ENCODE measurements around the gene NCAM1.

NCAM1 gene

DNA sequence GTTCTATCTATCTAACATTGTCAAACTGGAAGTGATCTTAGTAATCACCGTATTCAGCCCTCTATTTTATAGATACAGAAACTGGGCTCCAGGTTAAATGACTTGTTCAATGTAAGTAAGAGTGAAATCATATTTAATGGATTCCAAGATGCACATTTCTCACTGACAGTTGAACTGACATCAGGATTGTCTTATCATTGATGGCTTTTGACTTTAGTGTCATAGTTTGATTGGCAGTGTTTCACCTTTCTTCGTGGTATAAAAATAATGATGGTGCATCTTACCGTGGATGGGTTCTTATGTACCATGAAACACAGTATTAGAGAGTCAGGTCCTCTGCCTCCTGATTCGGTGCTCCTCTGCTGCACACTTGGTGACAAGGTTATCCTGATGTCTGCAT, 123.1 kb downstream of the NCAM1 start:
- no peak for DNase-seq (ENCODE audit: extremely low spot score)
- ChIA-PET CTCF (no interaction called here), POLR2A (no interaction called here)
- TF ChIP-seq, protein P1, sequence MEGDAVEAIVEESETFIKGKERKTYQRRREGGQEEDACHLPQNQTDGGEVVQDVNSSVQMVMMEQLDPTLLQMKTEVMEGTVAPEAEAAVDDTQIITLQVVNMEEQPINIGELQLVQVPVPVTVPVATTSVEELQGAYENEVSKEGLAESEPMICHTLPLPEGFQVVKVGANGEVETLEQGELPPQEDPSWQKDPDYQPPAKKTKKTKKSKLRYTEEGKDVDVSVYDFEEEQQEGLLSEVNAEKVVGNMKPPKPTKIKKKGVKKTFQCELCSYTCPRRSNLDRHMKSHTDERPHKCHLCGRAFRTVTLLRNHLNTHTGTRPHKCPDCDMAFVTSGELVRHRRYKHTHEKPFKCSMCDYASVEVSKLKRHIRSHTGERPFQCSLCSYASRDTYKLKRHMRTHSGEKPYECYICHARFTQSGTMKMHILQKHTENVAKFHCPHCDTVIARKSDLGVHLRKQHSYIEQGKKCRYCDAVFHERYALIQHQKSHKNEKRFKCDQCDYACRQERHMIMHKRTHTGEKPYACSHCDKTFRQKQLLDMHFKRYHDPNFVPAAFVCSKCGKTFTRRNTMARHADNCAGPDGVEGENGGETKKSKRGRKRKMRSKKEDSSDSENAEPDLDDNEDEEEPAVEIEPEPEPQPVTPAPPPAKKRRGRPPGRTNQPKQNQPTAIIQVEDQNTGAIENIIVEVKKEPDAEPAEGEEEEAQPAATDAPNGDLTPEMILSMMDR (IDR thresholded peaks at IDR 0.05; ENCODE audit: control extremely low read depth, extremely low read depth, low read depth, missing control alignments), result no peak

DNA sequence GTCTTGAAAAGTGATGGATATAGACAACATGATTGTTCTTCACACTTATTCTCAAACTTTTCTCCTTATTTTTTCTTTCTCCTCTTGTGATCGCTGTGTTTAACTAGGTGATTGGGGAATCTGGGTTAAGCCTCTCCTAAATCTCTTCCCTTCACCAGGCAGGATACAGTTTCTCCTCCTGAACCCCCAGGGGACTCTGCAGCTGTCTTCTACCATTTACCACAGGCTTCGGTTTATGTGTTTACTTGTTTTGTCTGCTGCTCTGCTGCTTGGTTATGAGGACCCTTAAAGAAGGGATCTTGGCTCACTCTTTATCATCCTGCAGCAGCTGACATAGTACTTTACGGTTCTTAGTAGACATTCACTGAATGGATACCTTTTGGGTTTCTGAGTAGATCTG, 124.2 kb downstream of the NCAM1 start:
- POLR2A ChIA-PET, result no interaction called here
- CTCF ChIA-PET, result no interaction called here
- DNase-seq (ENCODE audit: extremely low spot score), result no peak

DNA sequence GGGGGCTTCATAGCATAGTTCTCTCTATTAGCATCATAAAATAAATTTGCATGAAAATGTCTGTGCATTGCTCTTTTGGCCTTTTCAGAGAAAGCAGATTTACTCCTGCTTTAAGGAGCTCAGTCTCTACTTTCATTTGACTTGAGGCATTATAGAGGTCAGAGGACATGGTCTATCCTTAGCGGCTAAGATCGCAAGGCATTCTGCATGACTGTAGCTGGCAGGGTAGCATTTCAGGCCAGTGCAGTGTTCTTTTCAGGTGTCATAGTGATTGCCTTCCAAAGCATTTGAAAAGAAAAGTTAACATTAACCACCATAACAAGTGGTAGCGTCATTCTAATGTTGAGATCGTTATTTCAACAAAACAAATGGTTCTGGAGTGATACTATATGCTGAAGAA, 126.5 kb downstream of the NCAM1 start:
- ChIA-PET CTCF (interaction anchor here (0.7 to 2.1 kb wide), 3 partner anchors 26 to 39 kb away, joined by 3 to 4 read pairs (median 3); no protein-coding TSS in a partner anchor), POLR2A (no interaction called here)
- no peak for DNase-seq (ENCODE audit: extremely low spot score)
- TF ChIP-seq, protein P1 (IDR thresholded peaks at IDR 0.05; ENCODE audit: control extremely low read depth, extremely low read depth, low read depth, missing control alignments), result no peak

More for the DNA sequence above, 124.2 kb downstream of the NCAM1 start:
- TF ChIP-seq, protein P1 (IDR thresholded peaks at IDR 0.05; ENCODE audit: control extremely low read depth, extremely low read depth, low read depth, missing control alignments), result no peak

DNA sequence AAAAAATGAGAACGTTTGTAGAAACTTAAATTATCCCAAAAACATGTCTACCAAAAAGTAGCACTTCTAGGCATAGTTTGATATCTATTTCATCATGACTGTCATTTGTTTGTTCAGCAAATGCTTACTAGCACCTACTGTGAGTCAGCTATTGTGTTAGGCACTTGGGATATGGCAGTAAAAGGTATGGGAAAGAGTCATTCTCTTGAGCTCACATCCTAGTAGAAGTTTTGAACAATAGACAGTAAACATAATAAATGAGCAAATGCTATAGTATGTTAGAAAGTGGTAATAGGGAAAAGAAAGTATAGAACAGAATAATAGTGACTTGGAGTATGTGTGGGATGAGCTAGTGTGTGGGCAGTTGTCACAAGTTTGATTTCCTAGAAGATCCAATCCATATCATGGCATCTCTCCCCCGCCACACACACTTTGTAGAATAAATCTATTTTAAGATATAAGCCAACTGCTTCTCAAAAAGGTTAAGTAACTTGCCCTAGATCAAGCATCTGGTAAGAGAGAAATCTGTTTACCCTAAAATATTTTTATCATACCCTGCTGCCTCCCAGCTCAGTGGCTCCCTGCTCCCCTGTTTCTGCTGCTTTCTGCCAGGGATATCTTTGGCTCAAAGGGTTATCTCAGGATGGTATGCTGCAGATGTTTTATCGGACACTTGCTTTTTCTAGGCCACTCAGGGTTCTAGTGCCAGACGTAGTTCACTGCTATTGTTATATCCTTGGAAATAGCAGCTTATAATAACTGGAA, 129.7 kb downstream of the NCAM1 start:
- CTCF ChIA-PET, result no interaction called here

DNA sequence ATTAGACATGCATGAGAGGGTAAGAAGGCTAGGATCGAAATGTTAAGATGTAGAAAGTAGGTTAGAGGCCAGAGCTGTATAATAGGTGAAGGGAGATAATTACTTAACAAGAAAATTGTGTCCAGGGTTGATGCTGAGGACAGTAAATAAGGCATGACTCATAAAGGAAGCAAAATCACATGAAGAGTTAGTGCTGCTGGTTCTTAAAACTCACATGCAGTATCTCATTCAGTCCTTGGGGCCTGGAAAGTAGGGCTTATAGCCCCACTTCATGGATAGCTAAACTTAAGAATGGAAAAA, 130.2 kb downstream of the NCAM1 start:
- POLR2A ChIA-PET, result interaction anchor here (0.5 kb wide), 1 partner anchor 812 kb away, joined by 3 read pairs; no protein-coding TSS in a partner anchor
- TF ChIP-seq, protein P1 (IDR thresholded peaks at IDR 0.05; ENCODE audit: control extremely low read depth, extremely low read depth, low read depth, missing control alignments), result no peak
- CTCF ChIA-PET, result no interaction called here
- no peak for DNase-seq (ENCODE audit: extremely low spot score)

More for the DNA sequence above, 129.7 kb downstream of the NCAM1 start:
- TF ChIP-seq, protein P1 (IDR thresholded peaks at IDR 0.05; ENCODE audit: control extremely low read depth, extremely low read depth, low read depth, missing control alignments), result no peak
- POLR2A ChIA-PET, result interaction anchor here (0.5 kb wide), 1 partner anchor 811 kb away, joined by 3 read pairs; no protein-coding TSS in a partner anchor
- no peak for DNase-seq (ENCODE audit: extremely low spot score)

DNA sequence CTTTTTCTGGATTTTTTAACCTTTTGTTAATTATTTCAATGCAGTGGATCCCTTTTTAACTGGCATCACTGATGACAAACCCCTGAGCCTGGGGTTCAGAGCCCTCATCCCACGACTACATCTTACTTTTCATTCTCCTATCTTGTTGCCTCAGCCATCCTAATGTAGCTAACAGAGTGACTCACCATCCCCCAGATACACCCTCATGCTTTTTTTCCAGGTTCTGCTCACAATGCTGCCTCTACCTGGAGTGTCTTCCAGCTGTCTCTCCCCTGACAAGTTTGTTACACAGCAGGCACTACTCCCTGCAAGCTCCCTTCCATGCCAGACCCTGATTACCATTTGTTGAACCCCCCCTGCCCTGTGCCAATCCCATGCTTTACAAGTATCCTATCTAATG, 135.4 kb downstream of the NCAM1 start:
- TF ChIP-seq, protein P1 (IDR thresholded peaks at IDR 0.05; ENCODE audit: control extremely low read depth, extremely low read depth, low read depth, missing control alignments), result no peak
- ChIA-PET POLR2A (no interaction called here), CTCF (interaction anchor here (1.2 kb wide), 1 partner anchor 18 kb away, joined by 3 read pairs; no protein-coding TSS in a partner anchor)
- no peak for DNase-seq (ENCODE audit: extremely low spot score)

Data from GM10248 (cell line).